Mucosa of stomach (tissue), 1 donor: ENCODE data around the gene GABRD.

Experiments used
- H3K27me3 ChIP-seq: one replicate; pipeline ENCODE4 v1.7.0; 2013; ENCODE audit warnings: mild to moderate bottlenecking, low read length; ENCODE audit not compliant: control insufficient read depth, insufficient read depth
- H3K36me3 ChIP-seq: one replicate; pipeline ENCODE4 v1.7.0; 2013; ENCODE audit warnings: low read length; ENCODE audit not compliant: control insufficient read depth, insufficient read depth
- H3K4me1 ChIP-seq: one replicate; pipeline ENCODE4 v1.7.0; 2013; ENCODE audit warnings: mild to moderate bottlenecking, low read length; ENCODE audit not compliant: control insufficient read depth, insufficient read depth
- H3K4me3 ChIP-seq: one replicate; pipeline ENCODE4 v1.7.0; 2013; ENCODE audit warnings: low read length
- H3K9ac ChIP-seq: one replicate; pipeline ENCODE4 v1.7.0; 2013; ENCODE audit warnings: mild to moderate bottlenecking, low read length, moderate library complexity
- H3K9me3 ChIP-seq: one replicate; pipeline ENCODE4 v1.7.0; 2013; ENCODE audit warnings: mild to moderate bottlenecking, low read length, moderate library complexity; ENCODE audit not compliant: control insufficient read depth
- donor health status: Pancreatic carcinoma.

The GABRD gene, protein sequence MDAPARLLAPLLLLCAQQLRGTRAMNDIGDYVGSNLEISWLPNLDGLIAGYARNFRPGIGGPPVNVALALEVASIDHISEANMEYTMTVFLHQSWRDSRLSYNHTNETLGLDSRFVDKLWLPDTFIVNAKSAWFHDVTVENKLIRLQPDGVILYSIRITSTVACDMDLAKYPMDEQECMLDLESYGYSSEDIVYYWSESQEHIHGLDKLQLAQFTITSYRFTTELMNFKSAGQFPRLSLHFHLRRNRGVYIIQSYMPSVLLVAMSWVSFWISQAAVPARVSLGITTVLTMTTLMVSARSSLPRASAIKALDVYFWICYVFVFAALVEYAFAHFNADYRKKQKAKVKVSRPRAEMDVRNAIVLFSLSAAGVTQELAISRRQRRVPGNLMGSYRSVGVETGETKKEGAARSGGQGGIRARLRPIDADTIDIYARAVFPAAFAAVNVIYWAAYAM

DNA sequence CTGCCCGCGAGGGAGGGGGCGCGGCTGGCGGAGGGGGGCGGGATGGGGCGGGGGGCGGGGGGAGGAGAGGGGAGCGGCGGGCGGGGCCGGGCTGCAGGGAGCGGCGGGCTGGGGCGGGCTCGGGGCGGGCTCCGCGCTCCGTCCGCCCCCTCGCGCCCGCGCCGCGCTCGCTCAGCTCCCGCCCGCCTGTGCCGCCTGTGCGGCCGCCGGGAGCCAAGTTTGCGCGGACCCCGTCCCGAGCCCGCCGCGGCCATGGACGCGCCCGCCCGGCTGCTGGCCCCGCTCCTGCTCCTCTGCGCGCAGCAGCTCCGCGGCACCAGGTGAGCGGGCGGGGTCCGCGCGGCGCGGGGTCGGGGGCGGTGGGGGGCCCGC is at the start of gene GABRD:
Gene GABRD (plus strand): TSS at position 174 of the 372 bp plus-strand sequence. CDS start 79 bp downstream, at position 253.
- Histone ChIP-seq H3K4me1 (no peaks in the 10 kb centered on the region), H3K4me3 (no peak within 1 kb of the TSS), H3K9ac (no peak within 1 kb of the TSS), H3K9me3 (no peaks in the 10 kb centered on the region), H3K27me3 (peaks cover 59% of the 10 kb centered on the region), H3K36me3 (no peaks in the 10 kb centered on the region)

DNA sequence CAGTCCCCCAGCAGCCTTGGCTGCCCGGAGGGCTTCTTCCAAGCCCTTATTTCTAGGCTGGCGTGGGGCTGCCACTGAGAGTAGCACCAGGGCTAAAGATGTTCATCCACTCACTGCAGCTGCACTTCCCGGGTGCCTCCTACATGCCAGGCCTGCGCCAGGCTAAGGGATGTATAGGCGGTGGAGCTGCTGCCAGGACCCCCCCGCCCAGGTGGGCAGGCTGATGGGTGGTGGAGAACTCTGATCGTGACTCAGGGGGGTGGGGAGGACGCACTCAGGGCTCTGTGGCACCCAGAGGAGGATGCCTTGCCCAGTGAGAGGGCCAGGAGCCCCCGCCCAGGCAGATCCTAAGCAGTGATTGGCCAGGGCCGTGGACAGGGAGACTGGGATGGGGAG is 49.6 kb upstream of the GABRD start:
- Histone ChIP-seq H3K27me3 (no peaks in the 10 kb centered on the region), H3K36me3 (no peaks in the 10 kb centered on the region), H3K4me1 (no peaks in the 10 kb centered on the region), H3K9me3 (no peaks in the 10 kb centered on the region), H3K4me3 (no peak overlapping the region), H3K9ac (no peak overlapping the region)

DNA sequence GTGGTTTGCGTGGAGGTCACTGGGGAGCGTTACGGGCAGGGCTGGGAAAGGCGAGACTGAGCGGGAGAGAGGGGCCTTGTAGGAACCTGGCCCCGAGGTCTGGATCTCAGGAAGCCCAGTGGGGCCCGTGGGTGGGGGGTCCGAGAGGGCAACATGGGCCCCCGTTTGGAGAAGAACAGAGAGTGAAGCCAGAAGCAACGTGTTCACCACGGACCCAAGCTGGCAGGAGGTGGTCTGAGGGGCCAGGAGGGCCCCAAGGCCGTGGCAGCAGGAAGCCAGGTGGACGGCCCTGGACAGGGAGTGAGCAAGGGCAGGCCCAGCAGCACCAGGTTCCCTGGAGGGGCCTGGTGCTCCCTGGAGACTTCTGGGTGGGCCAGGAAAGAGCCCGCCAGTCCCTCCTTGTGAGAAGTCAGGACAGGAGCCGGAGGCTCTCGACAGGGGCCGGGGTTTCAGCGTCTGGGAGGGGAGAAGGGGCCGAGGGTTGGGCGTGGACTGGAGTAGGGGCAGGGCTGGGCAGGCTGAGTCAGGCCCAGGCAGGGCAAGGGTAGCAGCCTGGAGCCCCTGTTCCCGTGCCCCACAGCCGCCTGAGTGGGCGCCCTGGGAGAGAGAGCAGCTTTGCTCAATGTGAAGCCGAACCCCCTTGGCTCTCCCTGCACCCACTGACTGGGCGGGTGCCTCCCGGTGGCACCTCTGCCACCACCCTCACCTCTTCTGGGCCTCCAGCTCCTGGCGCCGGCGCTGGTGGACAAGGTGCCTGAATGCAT is 49.0 kb upstream of the GABRD start:
- H3K4me1 ChIP-seq: no peaks in the 10 kb centered on the region
- H3K36me3 ChIP-seq: no peaks in the 10 kb centered on the region
- H3K9ac ChIP-seq: no peak overlapping the region
- H3K27me3 ChIP-seq: no peaks in the 10 kb centered on the region
- no peak overlapping the region for H3K4me3 ChIP-seq
- no peaks in the 10 kb centered on the region for H3K9me3 ChIP-seq

DNA sequence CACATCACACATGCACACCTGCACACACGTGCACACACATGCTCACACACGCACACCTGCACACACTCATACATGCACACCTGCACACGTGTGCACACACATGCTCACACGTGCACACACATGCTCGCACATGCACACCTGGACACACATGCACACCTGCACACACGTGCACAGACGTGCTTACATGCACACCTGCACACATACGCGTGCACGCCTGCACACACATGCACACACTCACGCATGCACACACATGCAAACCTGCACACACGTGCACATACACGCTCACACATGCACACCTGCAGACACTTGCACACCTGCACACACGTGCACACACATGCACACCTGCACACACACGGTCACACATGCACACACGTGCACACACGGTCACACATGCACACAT is 48.1 kb upstream of the GABRD start:
- H3K9ac ChIP-seq: no peak overlapping the region
- no peaks in the 10 kb centered on the region for H3K36me3 ChIP-seq
- no peaks in the 10 kb centered on the region for H3K4me1 ChIP-seq
- H3K4me3 ChIP-seq: no peak overlapping the region
- no peaks in the 10 kb centered on the region for H3K27me3 ChIP-seq
- no peaks in the 10 kb centered on the region for H3K9me3 ChIP-seq

DNA sequence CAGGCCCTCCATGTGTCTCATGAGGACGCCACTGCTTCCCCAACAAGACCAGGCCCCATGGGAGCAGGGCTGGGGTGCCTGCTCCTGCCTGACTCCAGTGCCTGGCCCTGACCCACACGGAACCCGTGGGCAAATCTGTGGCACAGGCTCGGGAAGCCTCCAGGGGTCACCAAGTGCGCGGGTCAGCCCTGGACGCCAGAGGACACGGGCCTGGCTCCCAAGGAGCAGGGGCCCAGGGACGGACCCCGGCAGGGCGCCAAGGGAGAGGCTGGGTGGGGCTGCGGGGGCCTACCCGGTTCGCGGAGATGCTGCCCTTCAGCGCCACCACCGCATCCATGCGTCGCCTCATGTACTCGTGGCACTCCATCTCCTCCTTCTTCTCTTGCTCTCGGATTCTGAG is 47.5 kb upstream of the GABRD start:
- no peaks in the 10 kb centered on the region for H3K4me1 ChIP-seq
- no peak overlapping the region for H3K4me3 ChIP-seq
- H3K9me3 ChIP-seq: no peaks in the 10 kb centered on the region
- H3K27me3 ChIP-seq: no peaks in the 10 kb centered on the region
- no peak overlapping the region for H3K9ac ChIP-seq
- H3K36me3 ChIP-seq: no peaks in the 10 kb centered on the region

DNA sequence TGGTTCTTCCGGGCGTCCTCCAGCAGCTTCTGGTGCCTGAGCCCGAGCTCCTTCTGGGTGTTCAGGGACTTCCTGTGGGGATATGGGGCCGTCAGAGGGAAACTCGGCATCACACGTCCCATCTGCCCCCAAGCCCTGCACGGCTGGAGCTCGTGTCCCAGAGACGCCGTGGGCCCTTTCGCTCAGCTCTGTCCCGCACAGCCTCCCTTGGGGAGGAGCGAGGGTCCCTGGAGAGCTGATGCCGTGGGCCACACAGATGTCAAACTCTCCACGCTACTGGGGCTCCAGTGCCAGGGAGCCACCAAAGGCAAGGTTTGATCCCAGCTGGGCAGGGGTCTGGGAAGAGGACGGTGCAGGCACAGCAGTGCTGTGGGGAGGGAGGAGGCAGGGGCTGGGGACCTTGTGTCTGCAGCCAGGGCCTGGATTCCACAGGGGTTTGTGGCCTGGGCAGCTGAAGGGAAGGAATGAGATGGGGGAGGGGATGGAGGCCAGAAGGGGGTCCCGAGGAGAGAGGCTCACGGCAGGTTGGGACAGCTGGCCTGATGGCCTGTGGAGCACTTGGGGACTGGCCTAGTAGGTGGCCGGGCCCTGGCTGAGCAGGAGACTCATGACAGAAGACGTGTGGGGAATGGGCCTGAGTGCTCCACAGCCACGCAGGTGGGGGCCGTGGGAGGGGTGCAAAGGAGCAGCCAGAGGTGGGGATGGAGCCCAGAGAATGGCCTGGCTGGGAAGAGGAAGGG is 46.0 kb upstream of the GABRD start:
- H3K9ac ChIP-seq: no peak overlapping the region
- no peaks in the 10 kb centered on the region for H3K4me1 ChIP-seq
- H3K4me3 ChIP-seq: no peak overlapping the region
- no peaks in the 10 kb centered on the region for H3K36me3 ChIP-seq
- no peaks in the 10 kb centered on the region for H3K27me3 ChIP-seq
- no peaks in the 10 kb centered on the region for H3K9me3 ChIP-seq

DNA sequence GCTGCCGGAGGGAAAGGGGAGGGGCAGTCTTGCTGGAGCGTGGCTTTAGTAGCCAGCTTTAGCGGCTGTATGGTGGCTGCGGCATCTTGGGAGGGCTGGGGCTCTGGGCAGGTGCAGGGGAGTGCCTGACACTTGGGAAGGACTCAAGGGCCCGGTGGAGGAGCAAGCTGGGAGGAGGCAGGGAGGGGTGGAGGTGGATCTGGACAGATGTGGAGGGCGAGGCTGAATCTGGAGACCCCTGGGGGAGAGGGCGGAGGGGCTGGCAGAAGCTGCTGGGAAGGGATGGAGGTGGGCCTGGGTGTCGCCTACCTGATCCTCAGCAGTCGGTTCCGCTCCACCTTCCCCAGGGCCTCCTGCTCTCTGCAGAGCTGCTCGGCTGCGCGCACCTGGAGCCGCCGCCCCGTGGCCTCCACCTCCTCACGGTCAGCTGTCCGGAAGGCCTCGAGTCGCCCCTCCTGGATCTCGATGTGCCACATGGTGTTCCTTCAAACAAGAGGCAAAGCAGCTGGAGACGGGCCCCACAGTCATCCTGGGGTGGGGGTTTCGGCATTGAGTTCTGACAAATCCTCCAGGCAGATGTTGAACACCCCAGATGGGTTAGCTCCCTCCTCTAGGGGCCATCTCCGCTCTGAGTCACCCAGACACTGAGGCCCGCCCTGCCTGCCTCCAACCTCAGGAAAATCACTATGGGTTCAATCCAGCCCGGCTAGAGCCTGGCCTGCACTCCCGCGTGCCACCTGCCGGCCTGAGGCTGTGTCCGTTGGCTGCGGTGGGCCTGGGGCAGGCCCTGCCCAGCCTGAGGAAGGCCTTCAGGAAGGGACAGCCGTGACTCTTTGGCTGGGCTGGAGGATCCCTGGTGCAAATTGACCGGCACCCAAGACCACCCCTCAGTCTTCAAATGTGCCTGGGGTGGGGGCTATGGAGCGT is 45.2 kb upstream of the GABRD start:
- Histone ChIP-seq H3K27me3 (no peaks in the 10 kb centered on the region), H3K4me3 (no peak overlapping the region), H3K36me3 (no peaks in the 10 kb centered on the region), H3K4me1 (no peaks in the 10 kb centered on the region), H3K9ac (no peak overlapping the region), H3K9me3 (no peaks in the 10 kb centered on the region)

DNA sequence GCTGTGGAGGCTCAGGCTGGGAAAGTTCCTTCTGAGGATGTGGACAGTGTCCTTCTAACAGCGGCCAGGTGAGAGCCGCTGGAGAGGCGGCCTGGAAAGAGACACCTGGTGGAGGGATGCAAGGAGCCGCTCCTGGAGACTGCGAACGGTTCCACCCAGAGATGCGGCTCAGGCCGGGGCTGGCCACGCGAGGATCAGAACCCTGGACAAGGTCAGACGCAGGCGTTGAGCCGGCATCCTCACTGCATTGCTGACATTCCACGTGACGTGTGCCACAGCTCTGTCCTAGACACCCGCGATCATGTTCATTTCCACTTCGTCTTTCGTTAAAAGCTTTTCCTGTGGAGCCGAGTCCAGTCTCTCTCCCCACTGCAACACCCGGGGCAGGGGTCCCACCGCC is 44.3 kb upstream of the GABRD start:
- Histone ChIP-seq H3K9me3 (no peaks in the 10 kb centered on the region), H3K4me1 (no peaks in the 10 kb centered on the region), H3K9ac (no peak overlapping the region), H3K36me3 (no peaks in the 10 kb centered on the region), H3K4me3 (no peak overlapping the region), H3K27me3 (no peaks in the 10 kb centered on the region)

DNA sequence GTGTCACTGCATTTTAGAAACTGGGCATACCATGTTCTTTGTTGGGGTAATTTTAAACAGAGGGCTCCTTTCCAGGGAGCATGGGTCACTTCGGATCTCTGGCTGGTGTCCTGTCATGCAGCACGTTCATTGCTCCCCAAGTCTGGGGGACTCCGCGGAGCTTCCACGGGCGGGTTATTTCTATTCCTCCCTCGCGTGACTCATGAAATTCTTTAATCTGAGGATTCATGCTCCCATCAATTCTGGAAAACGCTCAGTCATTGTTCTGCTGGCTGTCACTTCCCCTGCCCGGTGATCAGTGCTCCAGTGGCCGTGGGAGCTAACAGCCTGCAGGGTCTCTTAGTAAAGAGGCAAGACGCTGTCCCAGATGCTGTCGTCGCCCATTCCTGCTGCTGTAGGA is 43.6 kb upstream of the GABRD start:
- no peaks in the 10 kb centered on the region for H3K27me3 ChIP-seq

DNA sequence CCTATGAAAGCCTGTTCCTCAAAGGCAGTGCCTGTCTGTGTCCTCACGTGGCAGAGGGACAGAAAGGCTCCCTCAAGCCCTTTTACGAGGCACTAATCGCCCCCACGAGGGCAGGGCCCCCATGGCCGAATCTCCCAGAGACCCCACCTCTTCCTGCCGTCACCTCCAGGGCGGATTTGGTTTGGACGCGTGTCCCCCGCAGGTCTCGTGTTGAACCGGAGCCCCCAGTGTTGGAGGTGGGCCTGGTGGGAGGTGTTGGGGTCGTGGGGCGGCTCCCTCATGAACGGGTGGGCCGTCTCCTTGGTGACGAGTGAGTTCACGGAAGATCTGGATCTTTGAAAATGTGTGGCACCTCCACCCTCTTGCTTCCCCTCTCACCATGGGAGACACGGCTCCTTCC is 43.1 kb upstream of the GABRD start:
- Histone ChIP-seq H3K9ac (no peak overlapping the region), H3K4me3 (no peak overlapping the region), H3K4me1 (no peaks in the 10 kb centered on the region), H3K9me3 (no peaks in the 10 kb centered on the region), H3K27me3 (no peaks in the 10 kb centered on the region), H3K36me3 (no peaks in the 10 kb centered on the region)

More for the DNA sequence above, 43.6 kb upstream of the GABRD start:
- no peak overlapping the region for H3K9ac ChIP-seq
- H3K9me3 ChIP-seq: no peaks in the 10 kb centered on the region
- H3K4me1 ChIP-seq: no peaks in the 10 kb centered on the region
- no peak overlapping the region for H3K4me3 ChIP-seq
- no peaks in the 10 kb centered on the region for H3K36me3 ChIP-seq

DNA sequence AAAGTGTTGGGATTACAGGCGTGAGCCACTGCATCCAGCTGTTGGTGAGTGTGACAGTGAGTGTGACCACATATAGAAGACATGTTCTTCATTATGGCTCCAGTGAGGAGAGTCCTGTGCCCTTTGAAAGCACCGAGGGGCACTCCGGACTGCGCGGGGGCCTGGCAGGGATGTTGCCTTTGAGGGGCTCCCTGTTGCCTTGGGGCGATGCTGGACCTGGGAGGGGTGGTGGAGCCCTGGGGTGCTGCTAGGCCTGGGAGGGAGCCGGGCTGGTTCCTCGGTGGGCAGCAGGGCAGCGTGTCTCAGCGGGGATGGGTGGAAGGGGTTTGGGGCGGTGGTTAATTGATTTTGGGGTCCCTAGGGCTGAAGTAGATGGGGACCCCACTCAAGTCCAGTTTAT is 41.0 kb upstream of the GABRD start:
- no peaks in the 10 kb centered on the region for H3K27me3 ChIP-seq
- no peak overlapping the region for H3K4me3 ChIP-seq
- H3K9me3 ChIP-seq: no peaks in the 10 kb centered on the region
- H3K9ac ChIP-seq: no peak overlapping the region
- no peaks in the 10 kb centered on the region for H3K4me1 ChIP-seq
- no peaks in the 10 kb centered on the region for H3K36me3 ChIP-seq
